NCI-H146 treated with DMSO at 0.1 percent for 48 hours (cell line): ENCODE results near the gene ERC1.

Source experiments
- DNase-seq: peaks from one replicate; lab custom pipeline; 2025; ENCODE audit not compliant: unreplicated experiment; lab: John Stamatoyannopoulos, UW

Gene ERC1

GRCh38 chr12:1425396-1425729, 434.3 kb downstream of the ERC1 start:
- no peak for DNase-seq

DNA sequence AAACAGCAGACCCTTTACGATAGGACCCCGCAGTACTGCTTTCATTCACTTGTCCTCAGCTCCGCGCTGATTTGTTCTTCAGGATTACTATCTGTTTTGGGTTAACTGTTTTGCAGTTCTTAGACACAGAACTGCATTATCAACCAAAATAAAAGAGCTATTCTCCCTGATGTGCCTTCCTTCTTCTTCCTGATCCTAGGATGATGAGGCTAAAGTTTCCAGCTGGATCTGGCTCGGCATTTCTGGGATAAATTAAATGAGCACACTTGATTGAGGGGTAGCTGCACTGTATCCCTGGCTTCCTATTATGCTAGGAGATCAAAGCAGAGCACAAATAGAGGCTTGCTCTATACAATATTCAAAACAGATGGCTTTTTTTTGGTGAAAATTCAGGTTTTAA, 437.6 kb downstream of the ERC1 start:
- no peak for DNase-seq

DNA sequence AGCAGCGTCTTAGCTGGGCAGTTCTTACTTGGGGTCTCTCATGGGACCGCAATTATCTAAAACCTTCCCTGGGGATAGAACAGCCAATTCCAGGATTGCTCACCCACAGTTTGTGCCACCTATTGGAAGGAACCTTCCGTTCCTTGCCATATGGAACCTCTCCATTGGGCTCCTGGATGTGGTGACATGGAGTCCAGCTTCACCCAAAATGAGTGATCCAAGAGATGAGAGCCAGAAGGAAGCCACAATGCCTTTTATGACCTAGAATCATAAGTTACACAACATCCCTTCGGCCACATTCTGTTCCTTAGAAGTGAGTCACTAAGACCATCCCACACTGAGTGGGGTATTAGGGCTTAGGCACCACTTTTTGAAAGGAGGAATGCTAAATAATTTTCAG, 439.0 kb downstream of the ERC1 start:
- no peak for DNase-seq

- DNase-seq: no peak
These were observed 443.4 kb downstream of the ERC1 start for GRCh38 chr12:1434296-1434955.

DNA sequence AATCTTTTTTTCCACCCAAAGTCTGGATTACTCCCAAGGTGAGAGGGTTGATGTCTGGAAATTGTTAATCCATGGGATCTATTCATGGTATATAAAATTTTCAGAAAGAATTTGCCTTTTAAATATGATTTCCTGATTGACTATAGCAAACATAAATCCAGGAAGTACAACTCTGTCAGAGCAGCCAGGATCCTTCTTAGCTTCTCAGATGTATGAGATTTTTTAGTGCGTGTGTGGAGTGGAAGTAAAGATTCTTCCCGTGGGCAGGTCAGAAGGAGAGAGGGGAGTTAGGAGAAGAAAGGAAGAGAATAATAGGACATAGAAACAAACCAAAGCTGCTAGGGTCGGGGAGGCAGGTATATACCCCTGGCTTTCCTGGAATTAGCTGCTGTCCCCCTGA, 444.0 kb downstream of the ERC1 start:
- DNase-seq: no peak

DNA sequence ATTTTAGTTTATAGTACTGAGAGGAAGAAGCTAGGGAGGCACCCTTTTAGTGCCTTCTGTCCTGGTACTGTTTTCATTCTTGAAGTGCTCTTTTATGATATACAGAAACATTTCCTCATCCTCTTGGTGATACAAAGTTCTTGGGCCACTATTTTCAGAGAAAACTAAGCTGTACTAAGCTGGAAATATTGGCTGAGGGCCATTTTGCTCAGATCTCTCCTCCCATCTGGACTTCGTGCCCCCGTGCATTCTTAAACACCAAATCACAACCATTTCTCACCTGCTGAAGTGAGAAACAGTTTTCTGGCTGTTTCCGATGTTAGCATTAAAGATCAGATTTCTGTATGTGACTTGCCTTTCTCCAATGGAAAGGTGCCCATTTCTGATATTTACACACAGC, 444.4 kb downstream of the ERC1 start:
- DNase-seq: no peak

DNA sequence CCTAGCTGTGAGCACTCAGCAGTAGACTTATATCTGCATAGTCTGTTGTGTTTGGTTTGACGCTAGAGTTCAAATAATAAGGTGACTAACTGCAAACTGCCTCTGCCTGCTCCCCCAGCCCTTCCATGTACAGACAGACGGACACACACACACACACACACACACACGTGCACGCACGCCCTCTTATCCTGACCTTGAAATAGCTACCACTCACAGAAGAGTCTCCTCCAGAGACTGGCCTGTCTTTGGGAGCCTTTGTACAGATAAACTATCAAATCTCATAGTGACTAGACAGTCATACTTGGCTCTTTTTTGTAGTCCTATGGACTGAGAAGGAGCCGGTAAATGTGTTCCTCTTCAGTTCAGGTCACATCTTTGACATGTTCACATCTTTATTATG, 445.0 kb downstream of the ERC1 start:
- DNase-seq: no peak

DNA sequence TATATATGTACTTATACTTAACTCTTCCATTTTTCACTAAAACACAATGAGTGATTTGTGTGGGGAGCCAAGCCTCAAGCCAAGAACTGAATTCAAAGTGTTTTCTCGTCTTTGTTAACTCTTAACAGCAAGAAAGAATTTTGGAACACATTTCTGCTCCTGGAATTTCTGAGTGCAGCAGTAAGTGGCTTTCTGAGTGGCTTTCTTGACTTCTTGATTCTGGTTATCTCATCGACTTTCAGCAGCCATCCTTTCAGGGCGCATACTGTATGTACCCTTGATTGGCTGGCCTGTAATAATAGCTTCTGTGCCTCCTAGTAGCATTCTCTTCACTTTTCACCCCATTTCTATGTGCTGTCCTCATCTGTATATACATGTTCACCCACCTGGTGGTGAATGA, 446.0 kb downstream of the ERC1 start:
- DNase-seq: no peak

- DNase-seq: no peak
These were observed 448.2 kb downstream of the ERC1 start for GRCh38 chr12:1439201-1439600.

- no peak for DNase-seq
These were observed 448.7 kb downstream of the ERC1 start for GRCh38 chr12:1439687-1440086.

DNA sequence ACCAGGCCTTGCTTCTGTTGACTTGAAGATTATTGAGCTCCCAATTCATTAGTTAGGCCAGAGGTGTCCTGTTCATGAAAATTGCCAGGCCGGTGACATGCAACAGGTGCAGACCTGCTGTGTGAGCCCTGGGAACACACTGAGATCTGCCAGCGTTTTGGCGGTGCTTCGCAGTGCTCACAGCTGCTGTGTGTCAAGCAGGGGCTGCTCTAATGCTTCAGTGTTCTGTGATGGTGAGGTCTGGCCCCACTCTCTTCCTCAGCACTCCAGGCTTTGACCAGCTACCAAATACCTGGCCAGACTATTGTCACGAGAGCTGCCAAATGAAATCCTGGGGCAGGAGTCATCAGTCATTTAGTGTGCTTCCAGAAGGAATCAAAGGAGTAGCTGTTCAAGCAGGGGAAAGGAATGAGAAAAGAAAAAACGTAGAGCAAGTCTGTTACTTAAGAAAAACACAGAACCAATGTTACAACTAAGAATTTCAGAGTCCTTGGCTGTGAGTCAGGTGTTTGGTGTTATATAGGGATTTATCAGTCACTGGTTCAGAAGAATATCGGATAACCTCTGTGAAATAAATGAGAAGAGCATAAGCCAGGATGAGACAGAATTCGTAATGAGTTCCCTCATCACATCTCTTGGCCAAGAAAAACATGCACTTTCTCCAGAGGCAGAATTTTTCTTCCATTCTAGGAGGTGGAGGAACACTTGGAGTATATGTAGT, 452.6 kb downstream of the ERC1 start:
- no peak for DNase-seq

GRCh38 chr12:1444142-1444516, 453.1 kb downstream of the ERC1 start:
- no peak for DNase-seq

GRCh38 chr12:1445807-1446206, 454.8 kb downstream of the ERC1 start:
- DNase-seq: no peak

GRCh38 chr12:1448336-1448735, 457.3 kb downstream of the ERC1 start:
- DNase-seq: no peak

DNA sequence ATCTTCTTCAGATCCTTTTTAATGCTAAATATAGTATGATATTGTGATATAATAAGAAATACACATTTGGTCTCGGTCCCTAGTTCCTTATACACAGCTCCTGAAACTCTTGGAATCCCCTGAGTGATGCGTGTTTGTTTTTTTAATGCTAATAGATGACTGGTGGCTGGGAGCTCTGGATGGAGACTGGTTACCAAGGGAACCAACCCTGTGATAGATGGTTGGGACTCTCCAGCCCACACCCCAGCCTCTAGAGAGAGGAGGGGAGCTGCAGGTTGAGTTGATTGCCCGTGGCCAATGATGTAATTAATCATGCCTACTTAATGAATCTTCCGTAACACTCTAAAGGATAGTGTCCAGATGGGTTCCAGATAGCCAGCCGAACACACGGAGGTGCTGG, 462.8 kb downstream of the ERC1 start:
- DNase-seq: no peak

DNA sequence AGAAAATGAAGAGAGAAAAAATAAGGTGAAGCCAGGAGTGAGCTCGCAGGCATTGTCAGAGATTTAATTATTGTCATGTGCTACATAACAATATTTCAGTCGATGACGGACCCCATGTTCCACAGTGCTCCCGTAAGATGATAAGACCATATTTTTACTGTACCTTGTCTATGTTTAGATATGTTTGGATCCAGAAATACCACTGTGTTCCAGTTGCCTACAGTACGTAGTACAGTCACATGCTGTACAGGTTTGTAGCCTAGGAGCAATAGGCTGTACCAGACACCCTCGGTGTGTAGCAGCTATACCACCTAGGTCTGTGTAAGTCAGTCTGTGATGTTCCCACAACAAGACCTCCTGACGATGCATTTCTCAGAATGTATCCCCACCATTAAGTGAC, 465.9 kb downstream of the ERC1 start:
- DNase-seq: no peak

GRCh38 chr12:1457901-1458300, 466.9 kb downstream of the ERC1 start:
- no peak for DNase-seq

- DNase-seq: no peak
These were observed 468.3 kb downstream of the ERC1 start for GRCh38 chr12:1459339-1459738.

DNA sequence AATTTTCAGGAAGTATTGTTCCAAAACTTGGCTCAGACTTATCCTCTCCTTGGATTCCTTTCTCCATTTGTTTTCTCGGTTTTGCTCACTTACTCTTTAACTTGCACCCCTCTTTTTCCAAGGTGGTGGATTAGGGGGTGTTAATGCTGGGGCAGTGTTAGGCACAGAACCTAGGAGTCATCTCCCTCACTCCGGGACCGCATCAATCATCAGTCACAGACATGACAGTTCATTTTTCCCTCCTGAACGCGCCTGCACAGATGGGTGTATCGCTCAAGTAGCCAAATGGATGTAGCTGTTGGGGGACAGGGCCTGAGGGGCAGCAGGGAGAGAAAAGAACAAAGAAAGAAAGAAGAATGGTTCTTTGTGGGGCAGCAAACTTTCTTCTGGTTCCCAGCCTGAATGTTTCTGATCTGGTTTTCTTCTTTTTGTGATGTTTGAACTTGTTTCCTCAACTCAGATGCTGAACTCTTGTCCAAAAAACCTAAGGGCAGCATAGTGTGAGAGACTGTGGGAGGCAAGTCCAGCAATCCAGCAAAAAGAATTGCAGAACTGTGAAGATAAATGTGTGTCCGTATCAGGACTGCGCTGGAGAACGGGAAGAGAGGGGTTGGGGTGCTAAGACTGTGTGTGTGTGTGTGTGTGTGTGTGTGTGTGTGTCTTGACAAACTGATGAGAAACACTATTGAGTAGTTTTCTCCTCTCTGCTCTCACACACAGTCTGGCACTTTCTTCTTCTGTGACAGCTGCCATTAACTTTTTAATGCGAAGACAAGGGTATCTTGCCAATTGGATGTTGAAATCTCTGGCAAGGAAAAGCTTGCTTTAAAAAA, 472.3 kb downstream of the ERC1 start:
- no peak for DNase-seq

- no peak for DNase-seq
These were observed 473.9 kb downstream of the ERC1 start for GRCh38 chr12:1464925-1465324.

DNA sequence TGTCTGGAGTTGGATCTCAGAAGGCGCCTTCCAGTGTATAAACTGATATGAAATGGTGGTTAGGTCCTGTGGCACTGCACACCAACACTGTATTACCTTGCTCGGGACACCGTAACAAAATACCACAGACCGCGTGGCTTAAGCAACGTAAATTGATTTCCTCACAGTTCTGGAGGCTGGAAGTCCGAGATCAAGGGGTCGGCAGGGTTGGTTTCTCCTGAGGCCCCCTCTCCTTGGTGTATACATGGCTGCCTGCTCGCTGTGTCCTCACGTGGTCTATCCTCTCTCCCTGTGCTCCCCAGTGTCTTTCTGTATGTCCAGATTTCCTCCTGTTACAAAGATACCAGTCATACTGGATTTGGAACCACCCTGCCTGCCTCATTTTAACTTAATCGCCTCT, 475.0 kb downstream of the ERC1 start:
- DNase-seq: no peak

DNA sequence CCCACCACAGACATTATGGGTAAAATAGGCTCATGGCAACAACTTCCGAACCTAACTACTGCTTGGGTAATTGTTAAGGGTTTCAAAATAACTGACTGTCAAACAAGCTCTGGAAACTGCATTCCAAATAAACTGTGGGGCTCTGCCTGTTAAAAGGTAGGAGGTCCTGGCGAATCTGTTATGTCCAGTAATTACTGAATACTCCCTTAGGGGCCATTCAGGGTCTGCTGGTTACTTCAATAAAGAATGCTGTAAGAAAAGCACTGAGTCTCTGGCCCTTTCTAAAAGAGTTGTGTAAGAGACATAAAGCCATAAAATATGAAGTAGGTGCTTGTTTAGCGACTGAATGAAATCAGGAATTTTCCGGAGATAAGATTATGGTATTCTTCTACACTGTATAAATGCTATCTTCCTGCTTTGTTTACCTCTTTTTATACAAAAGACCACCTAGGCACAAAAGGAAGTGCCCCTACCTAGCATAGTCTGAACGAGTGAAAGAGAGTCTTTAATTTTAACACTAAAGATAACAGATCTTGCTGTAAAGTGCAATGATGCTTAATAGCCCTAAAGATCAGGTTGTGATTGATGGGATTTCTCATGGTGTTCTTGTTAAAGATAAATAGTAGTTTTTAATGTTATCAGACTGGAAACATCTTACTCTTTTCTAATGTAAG, 475.6 kb downstream of the ERC1 start:
- DNase-seq: no peak
